Neural cell (in vitro differentiated cells): ENCODE data around the gene HSD17B2. TPM values are rescaled to one million over a fixed set of nuclear protein-coding genes. Genes with fewer than 3 reads are reported as not detected.

ENCODE experiments used
- H2AFZ ChIP-seq: fragments of 200-600, 300-800 bp; sonication (generic), shearing (Covaris generic); 2 replicates; pipeline ENCODE4 v1.6.0; 2014; ENCODE audit warnings: low read depth, mild to moderate bottlenecking, antibody characterized with exemption, low read length, moderate library complexity
- H3F3A ChIP-seq: fragments of 200-600 bp; shearing (Covaris generic); 2 replicates; pipeline ENCODE4 v1.6.1; 2016; ENCODE audit warnings: mild to moderate bottlenecking, moderate library complexity, mixed read lengths, antibody characterized with exemption, low read length; ENCODE audit not compliant: insufficient read depth, poor library complexity, severe bottlenecking
- H3K27ac ChIP-seq: fragments of 200-600, 300-800 bp; sonication (generic), shearing (Covaris generic); 2 replicates; pipeline ENCODE4 v1.5.1; 2014; ENCODE audit warnings: mild to moderate bottlenecking, low read length, moderate library complexity
- H3K27me3 ChIP-seq: fragments of 300-800, 200-600 bp; sonication (generic), shearing (Covaris generic); 2 replicates; pipeline ENCODE4 v1.6.0; 2014; ENCODE audit warnings: mild to moderate bottlenecking, low read depth, low read length, moderate library complexity; ENCODE audit not compliant: insufficient read depth
- H3K36me3 ChIP-seq: fragments of 300-800, 200-600 bp; sonication (generic), shearing (Covaris generic); 2 replicates; pipeline ENCODE4 v1.5.1; 2014; ENCODE audit warnings: mild to moderate bottlenecking, antibody characterized with exemption, low read length, moderate library complexity; ENCODE audit not compliant: insufficient read depth
- H3K4me2 ChIP-seq: fragments of 300-800, 200-600 bp; sonication (generic), shearing (Covaris generic); 2 replicates; pipeline ENCODE4 v1.6.0; 2014; ENCODE audit warnings: mild to moderate bottlenecking, low read length
- H3K4me3 ChIP-seq: fragments of 300-800, 200-600 bp; sonication (generic), shearing (Covaris generic); 2 replicates; pipeline ENCODE4 v1.5.1; 2014; ENCODE audit warnings: mild to moderate bottlenecking, low read length, moderate library complexity
- H3K79me2 ChIP-seq: fragments of 200-600 bp; shearing (Covaris generic); replicated peaks from 2 replicates; pipeline ENCODE4 v1.6.0; 2014; ENCODE audit warnings: mild to moderate bottlenecking, low read length, moderate library complexity; ENCODE audit not compliant: insufficient read depth
- H3K9ac ChIP-seq: fragments of 300-800, 200-600 bp; sonication (generic), shearing (Covaris generic); 2 replicates; pipeline ENCODE4 v1.6.1; 2016; ENCODE audit warnings: mild to moderate bottlenecking, low read length, mixed read lengths
- H3K9me2 ChIP-seq: fragments of 200-600 bp; shearing (Covaris generic); 2 replicates; pipeline ENCODE4 v1.6.1; 2016; ENCODE audit warnings: mild to moderate bottlenecking, low read length, mixed read lengths; ENCODE audit not compliant: insufficient read depth
- H3K9me3 ChIP-seq: fragments of 200-600, 300-800 bp; sonication (generic), shearing (Covaris generic); 2 replicates; pipeline ENCODE4 v1.6.1; 2016; ENCODE audit warnings: mild to moderate bottlenecking, mixed run types, low read length, moderate library complexity, mixed read lengths
- H4K20me1 ChIP-seq: fragments of 200-600 bp; shearing (Covaris generic); 2 replicates; pipeline ENCODE4 v1.6.1; 2016; ENCODE audit warnings: mild to moderate bottlenecking, mixed run types; ENCODE audit not compliant: insufficient read depth
- EP300 ChIP-seq: fragments of 450-650 bp; conservative IDR thresholded peaks from 2 replicates; pipeline ENCODE4 v1.6.1; 2014; ENCODE audit warnings: antibody characterized with exemption, mild to moderate bottlenecking, moderate library complexity; ENCODE audit not compliant: poor library complexity, severe bottlenecking
- EZH2 ChIP-seq: fragments of 200-600, 300-800 bp; shearing (Covaris generic), sonication (generic); IDR thresholded peaks from 2 replicates; pipeline ENCODE4 v1.6.1; 2014; ENCODE audit warnings: antibody characterized with exemption, low read length, borderline replicate concordance, mild to moderate bottlenecking; ENCODE audit not compliant: insufficient read depth, poor library complexity, severe bottlenecking
- POLR2AphosphoS5 ChIP-seq: IDR thresholded peaks from 2 replicates; pipeline ENCODE4 v1.6.1; 2012
- RAD21 ChIP-seq: fragments of 450-650 bp; conservative IDR thresholded peaks from 2 replicates; pipeline ENCODE4 v1.6.1; 2014; ENCODE audit warnings: antibody characterized with exemption, mild to moderate bottlenecking, moderate library complexity
- SMC3 ChIP-seq: fragments of 450-650 bp; conservative IDR thresholded peaks from 2 replicates; pipeline ENCODE4 v1.6.1; 2014; ENCODE audit warnings: antibody characterized with exemption, mild to moderate bottlenecking, moderate library complexity; ENCODE audit not compliant: poor library complexity
- polyA plus RNA-seq: library from polyadenylated mRNA; depleted of rRNA; stranded (reverse); fragments of >200 nt; gene quantifications from 2 replicates; pipeline ENCODE4 v1.2.3, GENCODE V29; 2014
- TF ChIP-seq, protein P1 (sequence below): fragments of 450-650 bp; IDR thresholded peaks from 2 replicates; pipeline ENCODE4 v1.5.1; 2014; ENCODE audit warnings: antibody characterized with exemption, mild to moderate bottlenecking, moderate library complexity; ENCODE audit not compliant: poor library complexity, severe bottlenecking

HSD17B2 gene
- polyA plus RNA-seq, 1 donor from 2014 or later: not detected

DNA sequence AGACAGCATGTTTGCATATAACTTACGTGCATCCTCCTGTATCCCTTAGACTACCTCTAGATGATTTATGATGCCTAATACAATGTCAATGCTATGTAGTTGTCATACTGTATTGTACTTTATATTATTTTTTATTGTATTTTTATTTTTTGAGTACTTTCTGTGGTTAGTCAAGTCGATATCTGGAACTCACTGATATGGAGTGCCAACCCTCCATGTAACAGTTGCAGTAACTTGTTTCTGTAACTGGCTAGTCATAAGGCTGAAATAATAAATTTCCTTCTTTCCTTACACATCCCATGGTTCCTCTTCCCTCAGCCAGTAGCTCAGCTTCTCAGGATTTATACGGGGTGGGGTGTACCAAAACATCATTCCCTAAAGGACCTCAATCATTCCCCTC, 111.5 kb downstream of the HSD17B2 start:
- H3K36me3 ChIP-seq: peaks cover 10% of the 10 kb centered on the region
- no peaks in the 10 kb centered on the region for H3K79me2 ChIP-seq
- H4K20me1 ChIP-seq: no peaks in the 10 kb centered on the region
- TF ChIP-seq EP300: no peak
- H3K4me3 ChIP-seq: no peak overlapping the region
- H2AFZ ChIP-seq: no peak overlapping the region
- no peak overlapping the region for H3K27ac ChIP-seq
- H3K27me3 ChIP-seq: no peaks in the 10 kb centered on the region
- H3K9me3 ChIP-seq: no peaks in the 10 kb centered on the region
- no peak overlapping the region for H3K9ac ChIP-seq
- H3F3A ChIP-seq: no peaks in the 10 kb centered on the region
- H3K4me2 ChIP-seq: no peak overlapping the region
- H3K9me2 ChIP-seq: no peaks in the 10 kb centered on the region

- Histone ChIP-seq H3K9me2 (no peaks in the 10 kb centered on the region), H2AFZ (no peak overlapping the region), H4K20me1 (no peaks in the 10 kb centered on the region), H3K27me3 (no peaks in the 10 kb centered on the region), H3K9me3 (no peaks in the 10 kb centered on the region), H3F3A (no peaks in the 10 kb centered on the region), H3K36me3 (peaks cover 10% of the 10 kb centered on the region), H3K4me2 (no peak overlapping the region), H3K79me2 (no peaks in the 10 kb centered on the region), H3K4me3 (no peak overlapping the region), H3K9ac (no peak overlapping the region), H3K27ac (no peak overlapping the region)
- TF ChIP-seq, protein P1, sequence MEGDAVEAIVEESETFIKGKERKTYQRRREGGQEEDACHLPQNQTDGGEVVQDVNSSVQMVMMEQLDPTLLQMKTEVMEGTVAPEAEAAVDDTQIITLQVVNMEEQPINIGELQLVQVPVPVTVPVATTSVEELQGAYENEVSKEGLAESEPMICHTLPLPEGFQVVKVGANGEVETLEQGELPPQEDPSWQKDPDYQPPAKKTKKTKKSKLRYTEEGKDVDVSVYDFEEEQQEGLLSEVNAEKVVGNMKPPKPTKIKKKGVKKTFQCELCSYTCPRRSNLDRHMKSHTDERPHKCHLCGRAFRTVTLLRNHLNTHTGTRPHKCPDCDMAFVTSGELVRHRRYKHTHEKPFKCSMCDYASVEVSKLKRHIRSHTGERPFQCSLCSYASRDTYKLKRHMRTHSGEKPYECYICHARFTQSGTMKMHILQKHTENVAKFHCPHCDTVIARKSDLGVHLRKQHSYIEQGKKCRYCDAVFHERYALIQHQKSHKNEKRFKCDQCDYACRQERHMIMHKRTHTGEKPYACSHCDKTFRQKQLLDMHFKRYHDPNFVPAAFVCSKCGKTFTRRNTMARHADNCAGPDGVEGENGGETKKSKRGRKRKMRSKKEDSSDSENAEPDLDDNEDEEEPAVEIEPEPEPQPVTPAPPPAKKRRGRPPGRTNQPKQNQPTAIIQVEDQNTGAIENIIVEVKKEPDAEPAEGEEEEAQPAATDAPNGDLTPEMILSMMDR: no peak
- TF ChIP-seq EP300 (no peak), POLR2AphosphoS5 (no peak), RAD21 (no peak)
These were observed 111.9 kb downstream of the HSD17B2 start for GRCh38 chr16:82146957-82147356.

DNA sequence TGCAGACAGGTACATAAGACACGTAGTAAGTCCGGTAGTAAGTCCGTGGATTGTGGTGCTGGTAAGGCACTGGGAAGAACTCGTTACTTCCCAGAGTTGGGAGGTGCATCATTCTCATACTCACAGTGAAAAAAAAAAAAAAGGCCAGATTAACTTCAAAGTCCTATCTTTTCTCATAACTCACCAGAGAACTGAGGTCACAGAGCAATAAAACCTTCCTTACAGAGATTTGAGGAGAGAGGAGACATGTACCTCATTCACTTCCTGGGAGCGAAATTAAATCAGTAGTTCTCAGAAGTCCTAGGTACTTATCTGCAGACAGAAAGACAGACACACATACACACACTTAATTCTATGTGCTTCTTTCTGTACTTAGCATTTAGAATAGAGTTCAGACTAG, 112.5 kb downstream of the HSD17B2 start:
- H2AFZ ChIP-seq: no peak overlapping the region
- H3K4me2 ChIP-seq: no peak overlapping the region
- H3K4me3 ChIP-seq: no peak overlapping the region
- H4K20me1 ChIP-seq: no peaks in the 10 kb centered on the region
- H3K36me3 ChIP-seq: peaks cover 10% of the 10 kb centered on the region
- H3K27ac ChIP-seq: no peak overlapping the region
- H3K79me2 ChIP-seq: no peaks in the 10 kb centered on the region
- no peaks in the 10 kb centered on the region for H3K27me3 ChIP-seq
- no peaks in the 10 kb centered on the region for H3K9me2 ChIP-seq
- H3K9ac ChIP-seq: no peak overlapping the region
- H3K9me3 ChIP-seq: no peaks in the 10 kb centered on the region
- TF ChIP-seq RAD21: no peak
- TF ChIP-seq, protein P1: no peak
- no peak for TF ChIP-seq SMC3
- TF ChIP-seq EP300: no peak
- no peak for TF ChIP-seq EZH2
- no peaks in the 10 kb centered on the region for H3F3A ChIP-seq

Other genes with a start within 250 kb of the HSD17B2 start
- 0.02 TPM in 1 of 2 replicates, not detected in the other for gene SDR42E1, start 23.8 kb upstream of the HSD17B2 start, polyA plus RNA-seq
- 69.0 and 75.1 TPM in 2 replicates for gene MPHOSPH6, start 135.0 kb downstream of the HSD17B2 start, polyA plus RNA-seq